GM19239 (cell line): Measurements from ENCODE around the gene ANTXR1.
"Not testable (repeated sequence)": the region's sequence is repeated elsewhere in the genome, so short reads cannot be mapped to it uniquely, and the experiment has no call there.

Experiments
- DNase-seq: peaks from one replicate; pipeline ENCODE4 v3.0.0; 2011; ENCODE audit warnings: low spot score; ENCODE audit not compliant: insufficient read length
- FAIRE-seq: peaks from 2 replicates; lab custom pipeline; 2011; peaks lifted over from hg19 to GRCh38; lab: Jason Lieb, UNC

ANTXR1 gene

GRCh38 chr2:69171897-69172525 lies 159.0 kb downstream of the ANTXR1 start:
- FAIRE-seq (no peak), DNase-seq (no peak)

- FAIRE-seq (no peak), DNase-seq (no peak)
These were observed 160.7 kb downstream of the ANTXR1 start for GRCh38 chr2:69173706-69174105.

- DNase-seq, FAIRE-seq: not testable (repeated sequence)
These were observed 161.2 kb downstream of the ANTXR1 start for GRCh38 chr2:69174211-69174610.

- DNase-seq (no peak), FAIRE-seq (no peak)
These were observed 163.1 kb downstream of the ANTXR1 start for GRCh38 chr2:69175790-69176715.

GRCh38 chr2:69177063-69177771 lies 164.2 kb downstream of the ANTXR1 start:
- FAIRE-seq, result no peak

GRCh38 chr2:69177785-69178636 lies 165.0 kb downstream of the ANTXR1 start:
- no peak for DNase-seq
- FAIRE-seq, result no peak

More at GRCh38 chr2:69177063-69177771, 164.2 kb downstream of the ANTXR1 start:
- DNase-seq, result no peak

GRCh38 chr2:69178756-69179155 lies 165.8 kb downstream of the ANTXR1 start:
- FAIRE-seq, result no peak
- DNase-seq, result no peak

- no peak for DNase-seq
- no peak for FAIRE-seq
These were observed 167.2 kb downstream of the ANTXR1 start for GRCh38 chr2:69180227-69180626.

GRCh38 chr2:69180974-69181373 lies 168.0 kb downstream of the ANTXR1 start:
- FAIRE-seq, result no peak
- no peak for DNase-seq

GRCh38 chr2:69181806-69182427 lies 168.9 kb downstream of the ANTXR1 start:
- FAIRE-seq (no peak), DNase-seq (no peak)

GRCh38 chr2:69183659-69184058 lies 170.7 kb downstream of the ANTXR1 start:
- FAIRE-seq, result no peak
- no peak for DNase-seq

GRCh38 chr2:69184224-69184623 lies 171.2 kb downstream of the ANTXR1 start:
- DNase-seq (no peak), FAIRE-seq (no peak)

- no peak for DNase-seq
- no peak for FAIRE-seq
These were observed 172.8 kb downstream of the ANTXR1 start for GRCh38 chr2:69185807-69186206.

GRCh38 chr2:69186614-69187013 lies 173.6 kb downstream of the ANTXR1 start:
- no peak for DNase-seq
- FAIRE-seq, result no peak

GRCh38 chr2:69188182-69188900 lies 175.4 kb downstream of the ANTXR1 start:
- FAIRE-seq (no peak), DNase-seq (no peak)

- FAIRE-seq, result no peak
- DNase-seq, result no peak
These were observed 177.9 kb downstream of the ANTXR1 start for GRCh38 chr2:69190743-69191404.

GRCh38 chr2:69191634-69192033 lies 178.7 kb downstream of the ANTXR1 start:
- DNase-seq, result no peak
- FAIRE-seq, result no peak

GRCh38 chr2:69192176-69192945 lies 179.4 kb downstream of the ANTXR1 start:
- DNase-seq, result no peak
- FAIRE-seq, result no peak
